KMS-11 (cell line): ENCODE measurements around the gene NCKAP5.

Experiments
- H2AFZ ChIP-seq: fragments of 200-600 bp; sonication (generic); 2 replicates; pipeline ENCODE4 v1.6.1; 2016; ENCODE audit warnings: antibody characterized with exemption, mixed run types, low read depth
- H3K27ac ChIP-seq: fragments of 200-600 bp; sonication (generic); 2 replicates; pipeline ENCODE4 v1.6.1; 2016; ENCODE audit warnings: mild to moderate bottlenecking, mixed run types
- H3K27me3 ChIP-seq: fragments of 200-600 bp; sonication (generic); 2 replicates; pipeline ENCODE4 v1.6.1; 2017; ENCODE audit warnings: mild to moderate bottlenecking, low read depth, mixed run types, moderate library complexity; ENCODE audit not compliant: insufficient read depth
- H3K36me3 ChIP-seq: fragments of 200-600 bp; sonication (generic); 2 replicates; pipeline ENCODE4 v1.6.1; 2017; ENCODE audit warnings: mild to moderate bottlenecking, mixed run types; ENCODE audit not compliant: insufficient read depth
- H3K4me1 ChIP-seq: fragments of 200-600 bp; sonication (generic); 2 replicates; pipeline ENCODE4 v1.6.1; 2016; ENCODE audit warnings: mild to moderate bottlenecking, low read depth, mixed run types; ENCODE audit not compliant: poor library complexity, severe bottlenecking
- H3K4me2 ChIP-seq: fragments of 200-600 bp; sonication (generic); 2 replicates; pipeline ENCODE4 v1.7.0; 2016; ENCODE audit warnings: mild to moderate bottlenecking, mixed run types
- H3K4me3 ChIP-seq: fragments of 200-600 bp; sonication (generic); IDR thresholded peaks from 2 replicates; pipeline ENCODE4 v1.6.1; 2017; ENCODE audit warnings: low read depth, low read length, mixed read lengths; ENCODE audit not compliant: insufficient read depth
- H3K79me2 ChIP-seq: fragments of 200-600 bp; sonication (generic); 2 replicates; pipeline ENCODE4 v1.6.1; 2016; ENCODE audit warnings: low read depth, mixed run types; ENCODE audit not compliant: insufficient read depth
- H3K9ac ChIP-seq: fragments of 200-600 bp; sonication (generic); 2 replicates; pipeline ENCODE4 v1.6.1; 2016; ENCODE audit warnings: mild to moderate bottlenecking, mixed run types
- H4K20me1 ChIP-seq: fragments of 200-600 bp; sonication (generic); 2 replicates; pipeline ENCODE4 v1.6.1; 2016; ENCODE audit warnings: mild to moderate bottlenecking, mixed run types; ENCODE audit not compliant: insufficient read depth
- CTCF ChIP-seq: fragments of 200-600 bp; sonication (generic); conservative IDR thresholded peaks from 2 replicates; pipeline ENCODE4 v1.6.1; 2017; ENCODE audit warnings: low read depth, mild to moderate bottlenecking, antibody characterized with exemption, low read length, moderate library complexity, mixed read lengths

NCKAP5 gene

GRCh38 chr2:133562558-133562957, 5.7 kb downstream of the NCKAP5 start:
- Histone ChIP-seq H3K36me3 (no peaks in the 10 kb centered on the region), H2AFZ (no peak overlapping the region), H3K9ac (no peak overlapping the region), H3K27ac (no peak overlapping the region), H3K4me2 (no peak overlapping the region), H3K4me1 (peaks cover 11% of the 10 kb centered on the region), H4K20me1 (no peaks in the 10 kb centered on the region), H3K4me3 (no peak overlapping the region), H3K79me2 (no peaks in the 10 kb centered on the region), H3K27me3 (no peaks in the 10 kb centered on the region)
- TF ChIP-seq CTCF = no peak

GRCh38 chr2:133561045-133561852, 7.0 kb downstream of the NCKAP5 start:
- H3K4me1 ChIP-seq = peaks cover 11% of the 10 kb centered on the region
- no peaks in the 10 kb centered on the region for H3K27me3 ChIP-seq
- no peaks in the 10 kb centered on the region for H3K79me2 ChIP-seq
- no peaks in the 10 kb centered on the region for H4K20me1 ChIP-seq
- H3K27ac ChIP-seq = no peak overlapping the region
- no peak overlapping the region for H3K4me3 ChIP-seq
- no peak overlapping the region for H3K4me2 ChIP-seq
- H2AFZ ChIP-seq = no peak overlapping the region
- H3K36me3 ChIP-seq = no peaks in the 10 kb centered on the region
- no peak overlapping the region for H3K9ac ChIP-seq
- peak; percentile 65 for TF ChIP-seq CTCF

GRCh38 chr2:133557614-133558013, 10.6 kb downstream of the NCKAP5 start:
- Histone ChIP-seq H3K27me3 (no peaks in the 10 kb centered on the region), H3K4me1 (peaks cover 11% of the 10 kb centered on the region), H3K4me3 (no peak overlapping the region), H3K4me2 (no peak overlapping the region), H3K36me3 (no peaks in the 10 kb centered on the region), H4K20me1 (no peaks in the 10 kb centered on the region), H3K9ac (no peak overlapping the region), H2AFZ (no peak overlapping the region), H3K79me2 (no peaks in the 10 kb centered on the region), H3K27ac (no peak overlapping the region)
- TF ChIP-seq CTCF = no peak

- Histone ChIP-seq H3K79me2 (no peaks in the 10 kb centered on the region), H3K4me2 (no peak overlapping the region), H3K27me3 (no peaks in the 10 kb centered on the region), H3K4me1 (no peaks in the 10 kb centered on the region), H2AFZ (no peak overlapping the region), H3K4me3 (no peak overlapping the region), H3K36me3 (no peaks in the 10 kb centered on the region), H3K27ac (no peak overlapping the region), H4K20me1 (no peaks in the 10 kb centered on the region), H3K9ac (no peak overlapping the region)
- no peak for TF ChIP-seq CTCF
Measured at GRCh38 chr2:133553838-133554408, 14.3 kb downstream of the NCKAP5 start.
